IMR-90 (cell line): ENCODE data around the gene PTPRN2. TPM values are rescaled to one million over a fixed set of nuclear protein-coding genes. Genes with fewer than 3 reads are reported as not detected.

Experiments used
- ATAC-seq: fragments of 200-7000 bp; cut with Tn5 transposase; 2 replicates; pipeline ENCODE4 v1.9.1; 2020; ENCODE audit warnings: low read depth, mild to moderate bottlenecking, moderate library complexity
- BruUV-seq: library from RNA; stranded (reverse); fragments of 400-500 nt; replicated peaks from 2 replicates; lab custom pipeline; 2021; lab: Mats Ljungman, UMichigan
- CTCF ChIA-PET: fragments of 300-600 bp; formaldehyde crosslinking; extraction: SDS; loops from one replicate; lab custom pipeline; 2021; ENCODE audit warnings: antibody characterized with exemption; lab: Yijun Ruan, JAX
- POLR2A ChIA-PET: fragments of 300-600 bp; sonication (Branson Sonifier 250); formaldehyde crosslinking; loops from one replicate; lab custom pipeline; 2022; ENCODE audit warnings: antibody characterized with exemption; ENCODE audit not compliant: unreplicated experiment; lab: Charles Lee
- DNase-seq: peaks from one replicate; pipeline ENCODE4 v3.0.0; 2013
- H2AFZ ChIP-seq: replicated peaks from 2 replicates; pipeline ENCODE3; 2013; ENCODE audit warnings: low read length, mild to moderate bottlenecking; ENCODE audit not compliant: poor library complexity
- H2AK5ac ChIP-seq: 2 replicates; pipeline ENCODE4 v1.6.1; 2013; ENCODE audit warnings: low read depth, low read length, inconsistent platforms
- H2AK9ac ChIP-seq: replicated peaks from 2 replicates; pipeline ENCODE3; 2013; ENCODE audit warnings: mild to moderate bottlenecking, low read depth, low read length, moderate library complexity; ENCODE audit not compliant: poor library complexity
- H2BK120ac ChIP-seq: 2 replicates; pipeline ENCODE4 v1.6.1; 2013; ENCODE audit warnings: low read depth, low read length, inconsistent platforms
- H2BK15ac ChIP-seq: 3 replicates; pipeline ENCODE4 v1.6.1; 2013; ENCODE audit warnings: low read depth, low read length, inconsistent platforms
- H2BK20ac ChIP-seq: 2 replicates; pipeline ENCODE4 v1.6.1; 2013; ENCODE audit warnings: low read depth, mild to moderate bottlenecking, inconsistent platforms, low read length, moderate library complexity
- H2BK5ac ChIP-seq: 2 replicates; pipeline ENCODE4 v1.6.1; 2013; ENCODE audit warnings: mild to moderate bottlenecking, low read depth, low read length, inconsistent platforms; ENCODE audit not compliant: poor library complexity, severe bottlenecking
- H3K14ac ChIP-seq: replicated peaks from 2 replicates; pipeline ENCODE4 v1.6.1; 2013; ENCODE audit warnings: low read depth, low read length, inconsistent platforms
- H3K18ac ChIP-seq: 2 replicates; pipeline ENCODE4 v1.6.1; 2013; ENCODE audit warnings: low read depth, low read length, control low read depth
- H3K23ac ChIP-seq: 2 replicates; pipeline ENCODE4 v1.6.1; 2013; ENCODE audit warnings: low read depth, low read length, inconsistent platforms
- H3K27ac ChIP-seq: 2 replicates; pipeline ENCODE4 v1.5.1; 2013; ENCODE audit warnings: mild to moderate bottlenecking, control low read depth, low read length; ENCODE audit not compliant: insufficient read depth
- H3K27me3 ChIP-seq: 2 replicates; pipeline ENCODE4 v1.6.1; 2013; ENCODE audit warnings: low read length; ENCODE audit not compliant: control insufficient read depth, insufficient read depth
- H3K36me3 ChIP-seq: 2 replicates; pipeline ENCODE4 v1.6.1; 2013; ENCODE audit warnings: low read length, mixed read lengths; ENCODE audit not compliant: control insufficient read depth, insufficient read depth
- H3K4ac ChIP-seq: 2 replicates; pipeline ENCODE4 v1.6.1; 2013; ENCODE audit warnings: low read depth, low read length, inconsistent platforms
- H3K4me1 ChIP-seq: 2 replicates; pipeline ENCODE4 v1.6.1; 2013; ENCODE audit warnings: low read length, mixed read lengths; ENCODE audit not compliant: control insufficient read depth, insufficient read depth
- H3K4me2 ChIP-seq: 2 replicates; pipeline ENCODE4 v1.6.1; 2013; ENCODE audit warnings: low read depth, mild to moderate bottlenecking, control low read depth, low read length, moderate library complexity
- H3K4me3 ChIP-seq: 2 replicates; pipeline ENCODE4 v1.5.1; 2013; ENCODE audit warnings: low read depth, mild to moderate bottlenecking, control low read depth, low read length, moderate library complexity; ENCODE audit not compliant: insufficient read depth
- H3K56ac ChIP-seq: 2 replicates; pipeline ENCODE4 v1.6.1; 2013; ENCODE audit warnings: low read length, inconsistent platforms; ENCODE audit not compliant: insufficient read depth; ENCODE audit errors: extremely low read depth
- H3K79me1 ChIP-seq, 2 experiments: 2 replicates each; pipeline ENCODE4 v1.6.1; 2013; ENCODE audit warnings: low read length in 2 of 2, inconsistent platforms in 1 of 2, low read depth in 1 of 2
- H3K9ac ChIP-seq: 2 replicates; pipeline ENCODE4 v1.6.1; 2013; ENCODE audit warnings: low read depth, low read length, control low read depth
- H3K9me1 ChIP-seq: 2 replicates; pipeline ENCODE4 v1.6.1; 2013; ENCODE audit warnings: low read length, inconsistent platforms; ENCODE audit not compliant: insufficient read depth
- H3K9me3 ChIP-seq: 2 replicates; pipeline ENCODE4 v1.6.1; 2013; ENCODE audit warnings: low read length; ENCODE audit not compliant: control insufficient read depth, insufficient read depth
- H4K20me1 ChIP-seq: 2 replicates; pipeline ENCODE4 v1.6.1; 2013; ENCODE audit warnings: low read length, inconsistent platforms; ENCODE audit not compliant: insufficient read depth
- H4K5ac ChIP-seq: 2 replicates; pipeline ENCODE4 v1.6.1; 2013; ENCODE audit warnings: mild to moderate bottlenecking, low read depth, low read length, control low read depth
- H4K8ac ChIP-seq, 2 experiments: 2 replicates each; pipeline ENCODE4 v1.6.1; 2013; ENCODE audit warnings: low read depth in 2 of 2, low read length in 2 of 2, control low read depth in 1 of 2, inconsistent platforms in 1 of 2
- H4K91ac ChIP-seq: 2 replicates; pipeline ENCODE4 v1.6.1; 2013; ENCODE audit warnings: low read depth, low read length, inconsistent platforms; ENCODE audit not compliant: insufficient read depth
- SMC3 ChIP-seq: fragments of 150-350 bp; IDR thresholded peaks from 2 replicates; pipeline ENCODE4 v1.6.1; 2016; ENCODE audit warnings: low read depth, mild to moderate bottlenecking, antibody characterized with exemption, low read length, moderate library complexity
- WGBS, 2 experiments: methylation state at CpG; one replicate each; pipeline versions ENCODE4 v1.1.5 to v1.1.7; 2013; ENCODE audit warnings: missing lambda C conversion rate in 2 of 2; ENCODE audit not compliant: insufficient read length in 1 of 2; ENCODE audit errors: extremely low coverage in 2 of 2; 5-methylcytosine and 5-hydroxymethylcytosine counted together
- dilution Hi-C: fragments of 300-500 bp; cut with HindIII; formaldehyde crosslinking; loops from one replicate; pipeline ENCODE4 v1.14.3; 2018; ENCODE audit warnings: low sequenced_read_pairs; ENCODE audit not compliant: unreplicated experiment
- in situ Hi-C: fragments of 300-500 bp; cut with MboI; formaldehyde crosslinking; loops from 3 replicates; pipeline ENCODE4 v1.14.3; 2019; ENCODE audit warnings: low sequenced_read_pairs, inconsistent platforms, mixed read lengths
- intact Hi-C: fragments of 100-400 bp; cut with micrococcal nuclease; formaldehyde crosslinking; loops from 2 replicates; pipeline ENCODE4 v1.10.0; 2022
- polyA plus RNA-seq, 3 experiments: library from polyadenylated mRNA; depleted of rRNA; stranded (reverse); fragments of >200 nt; gene quantifications; 2 replicates each; pipeline ENCODE4 v1.2.3, GENCODE V29; 2012; ENCODE audit warnings: low replicate concordance in 1 of 3
- total RNA-seq: library from RNA; depleted of rRNA; stranded (reverse); fragments of >200 nt; gene quantifications from 2 replicates; pipeline ENCODE4 v1.2.3, GENCODE V29; 2012

The PTPRN2 gene
- total and polyA plus RNA-seq, 2 of the 4 experiments (the other 2 are of a cell fraction): 0.03 TPM; not detected in 1

- no peak for TF ChIP-seq SMC3
Measured at GRCh38 chr7:157792241-157793086, 795.2 kb downstream of the PTPRN2 start.

More at GRCh38 chr7:157792241-157793086, 795.2 kb downstream of the PTPRN2 start:
- no peak overlapping the region for H3K27ac ChIP-seq
- no peak overlapping the region for H3K9ac ChIP-seq
- H3K27me3 ChIP-seq: no peaks in the 10 kb centered on the region
- H2AK9ac ChIP-seq: no peak overlapping the region
- H3K36me3 ChIP-seq: no peaks in the 10 kb centered on the region
- H3K9me3 ChIP-seq: peaks cover 62% of the 10 kb centered on the region
- H3K79me1 ChIP-seq: no peaks in the 10 kb centered on the region
- H3K4ac ChIP-seq: no peak overlapping the region
- ChIA-PET CTCF (no interaction called here), POLR2A (no interaction called here)
- no peak overlapping the region for H4K91ac ChIP-seq
- no peaks in the 10 kb centered on the region for H3K9me1 ChIP-seq
- H2AFZ ChIP-seq: no peak overlapping the region
- H2BK5ac ChIP-seq: no peak overlapping the region
- no peaks in the 10 kb centered on the region for H3K4me1 ChIP-seq
- no peaks in the 10 kb centered on the region for H4K20me1 ChIP-seq
- ATAC-seq (no peak), DNase-seq (no peak)
- intact Hi-C loops: no loop called here
- no peak overlapping the region for H2BK120ac ChIP-seq
- no peak overlapping the region for H3K4me3 ChIP-seq
- 74% methylated on average over 16 of the region's 35 CpGs; no CpG with 5 or more reads in 1 of the 2 experiments for WGBS, 2 experiments
- H4K8ac ChIP-seq: no peak overlapping the region
- H3K56ac ChIP-seq: no peak overlapping the region
- dilution Hi-C loops: no loop called here
- H2AK5ac ChIP-seq: no peak overlapping the region
- BruUV-seq: no TSS peak
- no peak overlapping the region for H3K18ac ChIP-seq
- no peak overlapping the region for H3K14ac ChIP-seq
- H3K4me2 ChIP-seq: no peak overlapping the region
- H4K5ac ChIP-seq: no peak overlapping the region
- H2BK20ac ChIP-seq: no peak overlapping the region
- no peak overlapping the region for H2BK15ac ChIP-seq
- no peak overlapping the region for H3K23ac ChIP-seq
- in situ Hi-C loops: no loop called here
